Colonic mucosa (tissue), 4 donors: ENCODE measurements around the gene PGA4. TPM values are rescaled to one million over a fixed set of nuclear protein-coding genes. Genes with fewer than 3 reads are reported as not detected.
A peak's percentile ranks its signal among the peaks of the same experiment; 100 is the strongest.
"Not testable (repeated sequence)": the region's sequence is repeated elsewhere in the genome, so short reads cannot be mapped to it uniquely, and the experiment has no call there.

Source experiments
- DNase-seq: peaks from one replicate; pipeline ENCODE4 v3.0.0-alpha.2; 2020
- H3K27ac ChIP-seq: fragments of 200-600 bp; one replicate; pipeline ENCODE4 v1.8.0; 2021
- H3K27me3 ChIP-seq: fragments of 200-600 bp; one replicate; pipeline ENCODE4 v1.8.0; 2021
- H3K36me3 ChIP-seq: fragments of 200-600 bp; one replicate; pipeline ENCODE4 v1.8.0; 2021
- H3K4me1 ChIP-seq: fragments of 200-600 bp; one replicate; pipeline ENCODE4 v1.8.0; 2021; ENCODE audit warnings: mild to moderate bottlenecking
- H3K4me3 ChIP-seq: fragments of 200-600 bp; one replicate; pipeline ENCODE4 v1.8.0; 2021
- H3K9ac ChIP-seq, 2 donors: one replicate each; pipeline ENCODE4 v1.7.0; 2013; ENCODE audit warnings: control low read depth in 2 of 2, low read depth in 2 of 2, low read length in 2 of 2
- H3K9me3 ChIP-seq: fragments of 200-600 bp; one replicate; pipeline ENCODE4 v1.8.0; 2021
- CTCF ChIP-seq: fragments of 200-600 bp; IDR thresholded peaks from one replicate; pipeline ENCODE4 v1.8.0; 2022; ENCODE audit warnings: antibody characterized with exemption, mild to moderate bottlenecking
- intact Hi-C: fragments of 100-400 bp; cut with DNase I; formaldehyde crosslinking; loops from one replicate; pipeline ENCODE4 v1.14.1; 2022
- total RNA-seq, 2 donors: library from RNA; stranded (reverse); fragmentation: NEBNext Ultra II Directional in 1 of 2; extraction: Animal tissue kit (Norgen Biotek cat#: 25700) in 1 of 2; gene quantifications; one replicate each; pipeline ENCODE4 v1.2.1, GENCODE V29; 2021
- donor health status: healthy.
- donor health status: DM: no; HTN: no; CAD: no.
- donor health status: DM: no; HTN: no; CAD: no.

Gene PGA4
- total RNA-seq, 2 donors from 2014 or later = not detected

GRCh38 chr11:61245284-61245964 is 23.3 kb downstream of the PGA4 start:
- H3K9me3 ChIP-seq, DNase-seq, H3K4me3 ChIP-seq, H3K36me3 ChIP-seq, H3K27ac ChIP-seq, H3K9ac ChIP-seq, intact Hi-C loops, H3K4me1 ChIP-seq, H3K27me3 ChIP-seq: not testable (repeated sequence)

- DNase-seq, H3K27me3 ChIP-seq, H3K9me3 ChIP-seq, H3K9ac ChIP-seq, H3K36me3 ChIP-seq, H3K4me3 ChIP-seq, intact Hi-C loops, H3K4me1 ChIP-seq, H3K27ac ChIP-seq: not testable (repeated sequence)
Measured at GRCh38 chr11:61248071-61248470, 25.9 kb downstream of the PGA4 start.

GRCh38 chr11:61249201-61249600 is 27.1 kb downstream of the PGA4 start:
- DNase-seq, H3K9ac ChIP-seq, H3K4me1 ChIP-seq: not testable (repeated sequence)

GRCh38 chr11:61250796-61251765 is 28.9 kb downstream of the PGA4 start:
- H3K36me3 ChIP-seq, H3K27ac ChIP-seq, DNase-seq, H3K27me3 ChIP-seq, H3K9ac ChIP-seq, H3K4me1 ChIP-seq, H3K9me3 ChIP-seq, H3K4me3 ChIP-seq: not testable (repeated sequence)
- intact Hi-C loops = loop anchor here (10.0 kb wide), 1 partner anchor 134 kb away; no protein-coding TSS in a partner anchor

More at GRCh38 chr11:61249201-61249600, 27.1 kb downstream of the PGA4 start:
- H3K27ac ChIP-seq, H3K27me3 ChIP-seq, H3K9me3 ChIP-seq, H3K4me3 ChIP-seq, H3K36me3 ChIP-seq, intact Hi-C loops: not testable (repeated sequence)

- not testable (repeated sequence) for DNase-seq, H3K27ac ChIP-seq, H3K36me3 ChIP-seq, H3K9ac ChIP-seq, H3K4me3 ChIP-seq, H3K27me3 ChIP-seq, H3K4me1 ChIP-seq, H3K9me3 ChIP-seq
- intact Hi-C loops = loop anchor here (10.0 kb wide), 1 partner anchor 132 kb away; no protein-coding TSS in a partner anchor
Measured at GRCh38 chr11:61252332-61252731, 30.2 kb downstream of the PGA4 start.

GRCh38 chr11:61254403-61255025 is 32.4 kb downstream of the PGA4 start:
- no peaks in the 10 kb centered on the region for H3K4me1 ChIP-seq
- H3K36me3 ChIP-seq = no peaks in the 10 kb centered on the region
- H3K9me3 ChIP-seq = no peaks in the 10 kb centered on the region
- no peak overlapping the region for H3K4me3 ChIP-seq
- no peak overlapping the region for H3K9ac ChIP-seq
- H3K27me3 ChIP-seq = no peaks in the 10 kb centered on the region
- no peak overlapping the region for H3K27ac ChIP-seq
- peak; percentile 68 for DNase-seq
- TF ChIP-seq CTCF = peak; percentile 84
- intact Hi-C loops = loop anchor here (10.0 kb wide), 1 partner anchor 130 kb away; no protein-coding TSS in a partner anchor

- no peaks in the 10 kb centered on the region for H3K36me3 ChIP-seq
- no peak overlapping the region for H3K4me3 ChIP-seq
- H3K27ac ChIP-seq = no peak overlapping the region
- H3K27me3 ChIP-seq = no peaks in the 10 kb centered on the region
- intact Hi-C loops = loop anchor here (10.0 kb wide), 1 partner anchor 128 kb away; no protein-coding TSS in a partner anchor
- no peak for DNase-seq
- no peak overlapping the region for H3K9ac ChIP-seq
- H3K9me3 ChIP-seq = no peaks in the 10 kb centered on the region
- TF ChIP-seq CTCF = no peak
- no peaks in the 10 kb centered on the region for H3K4me1 ChIP-seq
Measured at GRCh38 chr11:61256710-61257482, 34.7 kb downstream of the PGA4 start.
